HCT116 (cell line): Measurements from ENCODE around the gene PLEK2. TPM values are rescaled to one million over a fixed set of nuclear protein-coding genes. Genes with fewer than 3 reads are reported as not detected.

Experiments used
- ATAC-seq: fragments of 200-7000 bp; cut with Tn5 transposase; 2 replicates; pipeline ENCODE4 v1.9.1; 2020; ENCODE audit warnings: mild to moderate bottlenecking, moderate library complexity
- BruUV-seq: library from RNA; stranded (reverse); fragments of 400-500 nt; replicated peaks from 2 replicates; lab custom pipeline; 2021; lab: Mats Ljungman, UMichigan
- CTCF ChIA-PET: fragments of 300-600 bp; sonication (Branson Sonifier 250); formaldehyde crosslinking; loops from one replicate; lab custom pipeline; 2021; ENCODE audit warnings: antibody characterized with exemption; lab: Charles Lee
- POLR2A ChIA-PET: fragments of 300-600, 350-600 bp; sonication (Branson Sonifier 250); formaldehyde crosslinking; loops from one replicate; lab custom pipeline; 2021; ENCODE audit warnings: antibody characterized with exemption; lab: Charles Lee
- RAD21 ChIA-PET, 2 experiments: fragments of 300-600 bp; sonication (Branson Sonifier 250); formaldehyde crosslinking; loops; one replicate each; lab custom pipeline; 2023; ENCODE audit warnings: low total read pairs in 2 of 2; ENCODE audit not compliant: uncharacterized antibody in 2 of 2, unreplicated experiment in 2 of 2, low non-redundant PET in 1 of 2; lab: Charles Lee
- DNase-seq: peaks from one replicate; pipeline ENCODE4 v3.0.0-alpha.2; 2010; ENCODE audit warnings: low read depth, low spot score
- H2AFZ ChIP-seq: fragments of 200-600 bp; shearing (Covaris generic), sonication (generic); 2 replicates; pipeline ENCODE4 v1.6.1; 2017; ENCODE audit warnings: low read depth, mixed run types, mixed read lengths, antibody characterized with exemption, low read length; ENCODE audit not compliant: poor library complexity, severe bottlenecking
- H3K27ac ChIP-seq: 2 replicates; pipeline ENCODE4 v1.5.1; 2012; ENCODE audit warnings: low read depth, low read length
- H3K27me3 ChIP-seq: fragments of 200-600 bp; sonication (generic); 2 replicates; pipeline ENCODE4 v1.6.1; 2016; ENCODE audit warnings: mixed run types, low read length, mixed read lengths; ENCODE audit not compliant: insufficient read depth
- H3K36me3 ChIP-seq, 2 experiments: fragments of 200-500 bp in 1 of 2; fragments of 200-600 bp in 1 of 2; sonication (Bioruptor generic) in 1 of 2; sonication (generic) in 1 of 2; 2 replicates each; pipeline versions ENCODE4 v1.5.1 to v1.6.1; 2014 to 2016; ENCODE audit warnings: low read length in 2 of 2, inconsistent platforms in 1 of 2, mixed read lengths in 1 of 2, mixed run types in 1 of 2; ENCODE audit not compliant: insufficient read depth in 2 of 2, control insufficient read depth in 1 of 2
- H3K4me1 ChIP-seq, 2 experiments: fragments of 200-600 bp in 1 of 2; sonication (generic) in 1 of 2; 2 replicates each; pipeline versions ENCODE4 v1.5.1 to v1.6.1; 2012 to 2017; ENCODE audit warnings: low read length in 2 of 2, inconsistent platforms in 1 of 2, mild to moderate bottlenecking in 1 of 2, mixed read lengths in 1 of 2, mixed run types in 1 of 2, moderate library complexity in 1 of 2; ENCODE audit not compliant: insufficient read depth in 2 of 2, control insufficient read depth in 1 of 2
- H3K4me2 ChIP-seq: fragments of 200-600 bp; sonication (generic); 2 replicates; pipeline ENCODE4 v1.6.1; 2017; ENCODE audit warnings: mixed run types, low read length, mixed read lengths
- H3K4me3 ChIP-seq, 2 experiments: fragments of 200-600 bp in 1 of 2; sonication (generic) in 1 of 2; replicated peaks in 1 of 2; 2 replicates each; pipeline ENCODE4 v1.5.1; 2011 to 2016; ENCODE audit warnings: low read length in 2 of 2, control low read depth in 1 of 2, low read depth in 1 of 2, mild to moderate bottlenecking in 1 of 2, mixed read lengths in 1 of 2, mixed run types in 1 of 2
- H3K79me2 ChIP-seq: fragments of 200-600 bp; sonication (generic); 2 replicates; pipeline ENCODE4 v1.6.1; 2017; ENCODE audit warnings: mild to moderate bottlenecking, mixed run types, low read length, moderate library complexity, mixed read lengths; ENCODE audit not compliant: insufficient read depth
- H3K9ac ChIP-seq: fragments of 200-600 bp; sonication (generic); 2 replicates; pipeline ENCODE4 v1.6.1; 2016; ENCODE audit warnings: low read length, mixed read lengths
- H3K9me2 ChIP-seq: fragments of 200-600 bp; sonication (generic), shearing (Covaris generic); 2 replicates; pipeline ENCODE4 v1.6.1; 2017; ENCODE audit warnings: mixed run types, mild to moderate bottlenecking, moderate library complexity; ENCODE audit not compliant: insufficient read depth
- H3K9me3 ChIP-seq, 2 experiments: fragments of 200-500 bp in 1 of 2; fragments of 200-600 bp in 1 of 2; sonication (Bioruptor generic) in 1 of 2; sonication (generic) in 1 of 2; 2 replicates each; pipeline ENCODE4 v1.6.1; 2014 to 2017; ENCODE audit warnings: low read length in 2 of 2, mixed read lengths in 2 of 2, inconsistent platforms in 1 of 2, low read depth in 1 of 2, mild to moderate bottlenecking in 1 of 2, mixed run types in 1 of 2, moderate library complexity in 1 of 2; ENCODE audit not compliant: control insufficient read depth in 1 of 2, insufficient read depth in 1 of 2
- H4K20me1 ChIP-seq: fragments of 200-600 bp; sonication (generic), shearing (Covaris generic); 2 replicates; pipeline ENCODE4 v1.6.1; 2017; ENCODE audit warnings: mixed run types, mild to moderate bottlenecking, moderate library complexity; ENCODE audit not compliant: insufficient read depth
- ATF3 ChIP-seq: IDR thresholded peaks from 2 replicates; pipeline ENCODE4 v1.6.1; 2012
- EGR1 ChIP-seq: IDR thresholded peaks from 2 replicates; pipeline ENCODE4 v1.6.1; 2012; ENCODE audit warnings: low read depth
- EZH2phosphoT487 ChIP-seq: fragments of 200-600 bp; IDR thresholded peaks from 2 replicates; pipeline ENCODE4 v1.6.1; 2018; ENCODE audit warnings: antibody characterized with exemption, borderline replicate concordance
- MAX ChIP-seq: IDR thresholded peaks from 2 replicates; pipeline ENCODE4 v1.6.1; 2012
- SIN3A ChIP-seq: IDR thresholded peaks from 2 replicates; pipeline ENCODE4 v1.6.1; 2012; ENCODE audit warnings: low read depth
- ZBTB33 ChIP-seq: IDR thresholded peaks from 2 replicates; pipeline ENCODE4 v1.6.1; 2011; ENCODE audit warnings: mild to moderate bottlenecking, low read length, moderate library complexity; ENCODE audit not compliant: insufficient replicate concordance; ENCODE audit errors: extremely low read depth
- ZFX ChIP-seq: fragments of 450-650 bp; IDR thresholded peaks from 2 replicates; pipeline ENCODE4 v1.6.1; 2017
- ZNF274 ChIP-seq: fragments of 200-500 bp; sonication (Bioruptor generic); IDR thresholded peaks from 2 replicates; pipeline ENCODE4 v1.6.1; 2014; ENCODE audit warnings: mild to moderate bottlenecking, low read depth, low read length, inconsistent platforms
- intact Hi-C: fragments of 100-400 bp; cut with micrococcal nuclease; formaldehyde crosslinking; loops from 2 replicates; pipeline ENCODE4 v1.10.0; 2022
- total RNA-seq: library from RNA; stranded (reverse); gene quantifications from one replicate; pipeline ENCODE4 v1.2.1, GENCODE V29; 2021; ENCODE audit not compliant: unreplicated experiment

The PLEK2 gene
- total RNA-seq, 1 experiment from 2014 or later = 67.6 TPM

GRCh38 chr14:67432050-67432564 lies 20.1 kb upstream of the PLEK2 start (continued):
- TF ChIP-seq MAX = no peak

- ChIA-PET CTCF (interaction anchor here (1.1 to 3.4 kb wide), 2 partner anchors 274 to 275 kb away, joined by 3 to 70 read pairs; partner anchors contain the start of gene RDH12), POLR2A (no interaction called here), RAD21 (interaction anchor here in 1 of 2 experiments (3.0 kb wide), 1 partner anchor 141 kb away, joined by 18 read pairs; no protein-coding TSS in a partner anchor)
- H3K9me2 ChIP-seq = no peaks in the 10 kb centered on the region
- ATAC-seq (no peak), DNase-seq (no peak)
- H3K79me2 ChIP-seq = no peaks in the 10 kb centered on the region
- no peak overlapping the region for H3K9ac ChIP-seq
- H2AFZ ChIP-seq = no peak overlapping the region
- no peaks in the 10 kb centered on the region for H3K27me3 ChIP-seq
- TF ChIP-seq EGR1 (no peak), EZH2phosphoT487 (no peak), ZBTB33 (no peak), ZFX (no peak), ATF3 (no peak), SIN3A (no peak), ZNF274 (no peak)
- no peak overlapping the region for H3K4me2 ChIP-seq
- no peak overlapping the region for H3K4me3 ChIP-seq
- H3K4me1 ChIP-seq = peaks cover 5 to 25% of the 10 kb centered on the region in 2 experiments; a peak in 3 of 4 replicates
- intact Hi-C loops = loop anchor here (5.0 kb wide), 1 partner anchor 103 kb away; the partner anchor contains the start of gene PLEKHH1
- no peaks in the 10 kb centered on the region for H3K9me3 ChIP-seq
- H3K36me3 ChIP-seq = no peaks in the 10 kb centered on the region
- H3K27ac ChIP-seq = no peak overlapping the region
- H4K20me1 ChIP-seq = no peaks in the 10 kb centered on the region
- BruUV-seq = no TSS peak
Observed at GRCh38 chr14:67429510-67430205, 17.7 kb upstream of the PLEK2 start.
